Measurements from ENCODE around the gene DENND4C. TPM values are rescaled to one million over a fixed set of nuclear protein-coding genes. Genes with fewer than 3 reads are reported as not detected.
A peak's percentile ranks its signal among the peaks of the same experiment; 100 is the strongest.

DENND4C gene
- total RNA-seq, 1 donor from 2014 or later, result 37.9 TPM

GRCh38 chr9:19199012-19199411 lies 31.5 kb upstream of the DENND4C start:
- DNase-seq (ENCODE audit: low read depth) (no peak), FAIRE-seq (no peak)
- no peaks in the 10 kb centered on the region for H3K27me3 ChIP-seq (ENCODE audit: control insufficient read depth, insufficient read depth, low read length)
- H3K36me3 ChIP-seq (ENCODE audit: control insufficient read depth, insufficient read depth, low read length), result no peaks in the 10 kb centered on the region
- no peak overlapping the region for H3K4me3 ChIP-seq (ENCODE audit: low read depth, low read length)
- no peak for TF ChIP-seq CTCF (IDR thresholded peaks at IDR 0.05; ENCODE audit: insufficient read depth, low read length, severe bottlenecking)

DNA sequence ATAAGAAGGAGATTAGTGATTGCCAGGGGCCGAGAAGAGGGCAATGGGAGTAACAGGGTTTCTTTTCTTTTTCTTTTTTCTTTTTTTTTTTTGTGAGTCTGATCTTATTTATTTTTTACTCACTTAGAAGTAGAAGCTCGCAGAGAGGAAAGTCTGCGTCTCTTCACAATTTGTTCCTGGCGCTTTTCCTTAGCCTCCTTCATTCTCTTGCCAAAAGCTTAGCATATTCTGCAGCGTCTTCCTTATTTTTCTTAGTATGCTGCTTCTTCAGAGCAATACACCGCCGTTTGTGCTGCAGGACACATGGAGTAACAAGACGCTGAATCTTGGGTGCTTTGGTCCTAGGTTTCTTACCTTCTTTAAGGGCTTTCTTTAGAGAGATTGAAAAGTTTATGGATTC lies 30.3 kb upstream of the DENND4C start:
- TF ChIP-seq CTCF (IDR thresholded peaks at IDR 0.05; ENCODE audit: insufficient read depth, low read length, severe bottlenecking), result no peak
- Histone ChIP-seq H3K4me3 (ENCODE audit: low read depth, low read length) (no peak overlapping the region), H3K36me3 (ENCODE audit: control insufficient read depth, insufficient read depth, low read length) (no peaks in the 10 kb centered on the region), H3K27me3 (ENCODE audit: control insufficient read depth, insufficient read depth, low read length) (no peaks in the 10 kb centered on the region)
- FAIRE-seq, result no peak
- no peak for DNase-seq (ENCODE audit: low read depth)

DNA sequence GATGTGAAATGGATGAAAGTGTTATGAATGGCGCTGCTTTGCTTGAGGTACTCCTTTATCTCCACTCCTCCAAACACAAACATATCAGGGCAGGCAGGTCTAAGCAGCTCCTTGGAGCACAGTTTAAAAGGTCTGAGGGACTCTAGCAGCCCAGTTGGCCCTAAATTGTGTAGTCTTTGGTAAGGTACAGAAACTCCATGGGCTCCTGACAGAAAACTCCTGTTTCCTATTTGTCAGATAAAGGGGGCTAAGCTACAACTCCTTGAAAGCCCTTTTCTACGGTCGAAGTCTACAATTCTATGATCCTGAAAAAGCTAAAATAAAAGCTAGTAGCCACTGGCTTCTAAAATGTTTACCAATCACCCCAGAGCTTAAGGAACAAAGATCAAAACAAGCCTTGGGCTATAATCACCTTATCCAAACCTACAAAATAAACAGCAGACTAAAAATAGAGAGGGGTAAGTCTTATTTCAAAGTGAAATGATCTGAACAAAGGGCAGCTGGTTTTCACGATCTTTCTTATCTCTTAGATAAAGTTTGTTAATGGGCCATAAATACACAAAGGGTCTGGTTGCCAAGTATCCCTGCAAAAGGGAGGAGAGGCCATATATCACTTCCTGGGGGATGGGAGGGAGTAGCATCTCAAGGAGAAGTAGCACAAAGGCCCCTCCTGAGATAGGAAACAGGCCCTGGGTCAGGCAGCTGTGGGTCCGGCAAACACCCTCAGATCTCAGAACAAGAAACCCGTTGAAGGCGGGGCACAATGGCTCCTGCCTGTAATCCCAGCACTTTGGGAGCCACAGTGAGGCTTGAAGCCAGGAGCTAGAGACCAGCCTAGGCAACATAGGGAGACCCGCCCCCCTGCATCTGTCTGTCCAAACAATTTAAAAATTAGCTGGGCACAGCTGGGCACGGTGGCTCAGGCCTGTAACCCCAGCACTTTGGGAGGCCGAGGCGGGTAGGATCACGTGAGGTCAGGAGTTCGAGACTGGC lies 28.3 kb upstream of the DENND4C start:
- DNase-seq (ENCODE audit: low read depth) (no peak), FAIRE-seq (no peak)
- no peak overlapping the region for H3K4me3 ChIP-seq (ENCODE audit: low read depth, low read length)
- no peaks in the 10 kb centered on the region for H3K36me3 ChIP-seq (ENCODE audit: control insufficient read depth, insufficient read depth, low read length)
- H3K27me3 ChIP-seq (ENCODE audit: control insufficient read depth, insufficient read depth, low read length), result no peaks in the 10 kb centered on the region
- TF ChIP-seq CTCF (IDR thresholded peaks at IDR 0.05; ENCODE audit: insufficient read depth, low read length, severe bottlenecking), result no peak

- FAIRE-seq, result no peak
- no peak overlapping the region for H3K4me3 ChIP-seq (ENCODE audit: low read depth, low read length)
- no peak for DNase-seq (ENCODE audit: low read depth)
- no peak for TF ChIP-seq CTCF (IDR thresholded peaks at IDR 0.05; ENCODE audit: insufficient read depth, low read length, severe bottlenecking)
- no peaks in the 10 kb centered on the region for H3K27me3 ChIP-seq (ENCODE audit: control insufficient read depth, insufficient read depth, low read length)
- no peaks in the 10 kb centered on the region for H3K36me3 ChIP-seq (ENCODE audit: control insufficient read depth, insufficient read depth, low read length)
Observed at GRCh38 chr9:19203058-19203457, 27.4 kb upstream of the DENND4C start.

- FAIRE-seq (peak; percentile 77), DNase-seq (ENCODE audit: low read depth) (peak; percentile 87)
- no peak overlapping the region for H3K4me3 ChIP-seq (ENCODE audit: low read depth, low read length)
- H3K36me3 ChIP-seq (ENCODE audit: control insufficient read depth, insufficient read depth, low read length), result no peaks in the 10 kb centered on the region
- H3K27me3 ChIP-seq (ENCODE audit: control insufficient read depth, insufficient read depth, low read length), result no peaks in the 10 kb centered on the region
- TF ChIP-seq CTCF (IDR thresholded peaks at IDR 0.05; ENCODE audit: insufficient read depth, low read length, severe bottlenecking), result no peak
Observed at GRCh38 chr9:19208653-19209052, 21.8 kb upstream of the DENND4C start.

All from bronchial epithelial cell (primary cell).